MCF 10A (cell line): Measurements from ENCODE around the gene TMSB10. TPM values are rescaled to one million over a fixed set of nuclear protein-coding genes. Genes with fewer than 3 reads are reported as not detected.
"Not testable (repeated sequence)": the region's sequence is repeated elsewhere in the genome, so short reads cannot be mapped to it uniquely, and the experiment has no call there.

Experiments
- BruUV-seq: library from RNA; stranded (reverse); fragments of 400-500 nt; replicated peaks from 2 replicates; lab custom pipeline; 2021; lab: Mats Ljungman, UMichigan
- CTCF ChIA-PET: fragments of 300-600 bp; sonication (Branson Sonifier 250); formaldehyde crosslinking; extraction: SDS; loops from one replicate; lab custom pipeline; 2021; ENCODE audit warnings: antibody characterized with exemption, inconsistent platforms; lab: Yijun Ruan, JAX
- POLR2A ChIA-PET: fragments of 300-600, 350-650 bp; sonication (Branson Sonifier 250); formaldehyde crosslinking; extraction: SDS; loops from one replicate; lab custom pipeline; 2020; ENCODE audit warnings: antibody characterized with exemption, inconsistent platforms; lab: Yijun Ruan, JAX
- DNase-seq: peaks from one replicate; pipeline ENCODE4 v3.0.0-alpha.2; 2018; ENCODE audit not compliant: unreplicated experiment
- H3K27ac Mint-ChIP-seq: one replicate; pipeline ENCODE4 v1.8.0; 2022; ENCODE audit warnings: mild to moderate bottlenecking, low read depth, mixed read lengths; ENCODE audit not compliant: unreplicated experiment
- H3K27me3 Mint-ChIP-seq: one replicate; pipeline ENCODE4 v1.8.0; 2022; ENCODE audit warnings: mixed read lengths; ENCODE audit not compliant: insufficient read depth, unreplicated experiment
- H3K36me3 Mint-ChIP-seq: one replicate; pipeline ENCODE4 v1.8.0; 2022; ENCODE audit warnings: mild to moderate bottlenecking, moderate library complexity, mixed read lengths; ENCODE audit not compliant: insufficient read depth, unreplicated experiment
- H3K4me1 Mint-ChIP-seq: one replicate; pipeline ENCODE4 v1.8.0; 2022; ENCODE audit warnings: mixed read lengths; ENCODE audit not compliant: insufficient read depth, unreplicated experiment
- H3K4me3 Mint-ChIP-seq: one replicate; pipeline ENCODE4 v1.8.0; 2022; ENCODE audit warnings: mild to moderate bottlenecking, moderate library complexity, mixed read lengths; ENCODE audit not compliant: unreplicated experiment
- H3K9me3 Mint-ChIP-seq: one replicate; pipeline ENCODE4 v1.8.0; 2022; ENCODE audit warnings: mixed read lengths; ENCODE audit not compliant: unreplicated experiment
- intact Hi-C: fragments of 100-400 bp; cut with micrococcal nuclease; formaldehyde crosslinking; loops from 2 replicates; pipeline ENCODE4 v1.14.1; 2022
- total RNA-seq: library from RNA; stranded (reverse); gene quantifications from 2 replicates; pipeline ENCODE4 v1.2.3, GENCODE V29; 2022
- TF ChIP-seq, protein P1 (sequence below): fragments of 200-600 bp; IDR thresholded peaks from one replicate; pipeline ENCODE4 v1.8.0; 2022; ENCODE audit warnings: antibody characterized with exemption, mild to moderate bottlenecking; ENCODE audit not compliant: unreplicated experiment

Gene TMSB10
- total RNA-seq, 1 experiment from 2014 or later: 3,349 TPM

DNA sequence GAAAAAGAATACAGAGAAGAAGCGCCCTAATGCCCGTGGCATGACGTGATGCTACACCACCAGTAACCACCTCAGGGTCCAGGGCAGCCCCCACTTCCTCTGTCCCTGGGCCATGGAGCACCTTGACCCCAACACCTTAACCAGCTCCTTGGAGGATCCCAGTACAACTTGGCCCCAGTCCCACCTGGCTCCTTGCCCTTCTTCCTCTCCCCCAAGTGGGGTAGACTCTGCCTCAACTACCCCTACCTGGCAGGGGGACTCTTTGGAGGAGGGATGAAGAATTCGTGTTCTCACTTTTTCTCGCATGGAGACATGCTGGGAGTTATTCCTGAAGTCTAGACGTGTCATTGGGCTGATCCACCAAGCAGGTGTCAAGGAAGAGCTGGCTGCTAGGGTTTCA, 43.5 kb upstream of the TMSB10 start:
- H3K4me3 Mint-ChIP-seq: no peak overlapping the region
- no TSS peak for BruUV-seq

DNA sequence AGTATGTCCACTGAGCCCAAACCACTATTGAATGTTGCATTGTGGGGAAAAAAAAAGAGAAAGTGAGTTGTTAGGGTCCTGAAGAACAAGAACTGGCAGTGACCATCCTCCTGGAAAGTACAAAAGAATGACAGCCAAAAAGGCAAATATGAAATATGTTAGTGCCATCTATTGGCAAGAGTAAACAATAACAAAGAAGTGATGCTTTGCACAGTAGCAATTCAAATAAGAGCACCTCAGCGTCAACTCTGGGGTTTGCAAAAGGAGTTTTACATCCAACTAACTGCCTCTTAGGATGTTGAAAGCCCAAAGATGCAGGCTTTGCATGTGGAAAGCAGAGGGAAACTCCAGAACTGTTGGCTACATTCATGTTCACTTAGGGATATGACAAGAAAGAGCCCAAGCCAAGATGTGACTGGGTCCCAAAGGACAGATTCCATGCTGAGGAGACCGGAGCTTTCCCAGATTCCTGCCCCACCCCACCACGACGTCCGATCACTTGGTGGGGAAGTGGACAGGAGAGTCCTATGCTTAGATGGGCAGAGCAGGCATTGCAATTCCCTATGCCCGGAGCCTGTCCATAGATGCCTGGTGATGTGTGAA, 40.2 kb upstream of the TMSB10 start:
- POLR2A ChIA-PET: no interaction called here
- H3K4me1 Mint-ChIP-seq: peaks cover 5% of the 10 kb centered on the region
- peak; percentile 47 for DNase-seq

More for the DNA sequence above, 43.5 kb upstream of the TMSB10 start:
- no peaks in the 10 kb centered on the region for H3K36me3 Mint-ChIP-seq
- POLR2A ChIA-PET: interaction anchor here (0.7 kb wide), 1 partner anchor 326 kb away, joined by 3 read pairs; no protein-coding TSS in a partner anchor
- peaks cover 11% of the 10 kb centered on the region for H3K4me1 Mint-ChIP-seq
- H3K9me3 Mint-ChIP-seq: no peaks in the 10 kb centered on the region
- DNase-seq: no peak
- H3K27ac Mint-ChIP-seq: no peak overlapping the region
- TF ChIP-seq, protein P1, sequence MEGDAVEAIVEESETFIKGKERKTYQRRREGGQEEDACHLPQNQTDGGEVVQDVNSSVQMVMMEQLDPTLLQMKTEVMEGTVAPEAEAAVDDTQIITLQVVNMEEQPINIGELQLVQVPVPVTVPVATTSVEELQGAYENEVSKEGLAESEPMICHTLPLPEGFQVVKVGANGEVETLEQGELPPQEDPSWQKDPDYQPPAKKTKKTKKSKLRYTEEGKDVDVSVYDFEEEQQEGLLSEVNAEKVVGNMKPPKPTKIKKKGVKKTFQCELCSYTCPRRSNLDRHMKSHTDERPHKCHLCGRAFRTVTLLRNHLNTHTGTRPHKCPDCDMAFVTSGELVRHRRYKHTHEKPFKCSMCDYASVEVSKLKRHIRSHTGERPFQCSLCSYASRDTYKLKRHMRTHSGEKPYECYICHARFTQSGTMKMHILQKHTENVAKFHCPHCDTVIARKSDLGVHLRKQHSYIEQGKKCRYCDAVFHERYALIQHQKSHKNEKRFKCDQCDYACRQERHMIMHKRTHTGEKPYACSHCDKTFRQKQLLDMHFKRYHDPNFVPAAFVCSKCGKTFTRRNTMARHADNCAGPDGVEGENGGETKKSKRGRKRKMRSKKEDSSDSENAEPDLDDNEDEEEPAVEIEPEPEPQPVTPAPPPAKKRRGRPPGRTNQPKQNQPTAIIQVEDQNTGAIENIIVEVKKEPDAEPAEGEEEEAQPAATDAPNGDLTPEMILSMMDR: no peak
- intact Hi-C loops: no loop called here
- no peaks in the 10 kb centered on the region for H3K27me3 Mint-ChIP-seq
- CTCF ChIA-PET: interaction anchor here (0.7 to 1.6 kb wide), 7 partner anchors 13 to 381 kb away, joined by 3 to 8 read pairs (median 4); no protein-coding TSS in a partner anchor

DNA sequence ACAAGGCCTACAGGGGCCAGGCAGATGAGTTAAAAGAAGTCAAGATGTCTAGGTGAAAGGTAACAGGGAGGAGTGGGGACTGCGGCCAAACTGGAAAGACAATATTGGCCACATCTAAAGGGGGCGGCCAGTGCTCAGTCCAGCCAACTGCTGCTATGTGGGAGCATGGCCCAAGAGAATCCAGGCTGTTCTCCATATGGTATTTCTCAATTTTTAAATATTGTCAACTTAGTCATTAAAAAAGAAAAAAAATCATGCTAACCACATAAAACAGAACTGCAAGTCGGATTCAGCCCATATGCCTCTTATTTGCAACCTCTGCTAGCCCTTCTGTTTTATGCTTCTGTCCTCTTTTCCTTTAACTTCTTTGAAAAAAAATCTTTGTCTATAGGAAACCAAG, 39.3 kb upstream of the TMSB10 start:
- POLR2A ChIA-PET: no interaction called here
- Mint-ChIP-seq H3K36me3 (no peaks in the 10 kb centered on the region), H3K27me3 (no peaks in the 10 kb centered on the region), H3K9me3 (no peaks in the 10 kb centered on the region), H3K4me1 (peaks cover 5% of the 10 kb centered on the region), H3K27ac (no peak overlapping the region), H3K4me3 (no peak overlapping the region)
- intact Hi-C loops: no loop called here
- no TSS peak for BruUV-seq
- no peak for DNase-seq
- CTCF ChIA-PET: interaction anchor here (0.6 to 2.3 kb wide), 7 partner anchors 21 to 375 kb away, joined by 3 to 12 read pairs (median 3); no protein-coding TSS in a partner anchor
- TF ChIP-seq, protein P1: no peak

More for the DNA sequence above, 40.2 kb upstream of the TMSB10 start:
- TF ChIP-seq, protein P1: peak; percentile 49
- intact Hi-C loops: loop anchor here (1.0 kb wide), 3 partner anchors 234 to 370 kb away; no protein-coding TSS in a partner anchor
- Mint-ChIP-seq H3K36me3 (no peaks in the 10 kb centered on the region), H3K27ac (no peak overlapping the region), H3K9me3 (no peaks in the 10 kb centered on the region), H3K27me3 (no peaks in the 10 kb centered on the region), H3K4me3 (no peak overlapping the region)
- no TSS peak for BruUV-seq
- CTCF ChIA-PET: interaction anchor here (0.6 to 2.3 kb wide), 27 partner anchors 10 to 1473 kb away, joined by 3 to 12 read pairs (median 3); no protein-coding TSS in a partner anchor

DNA sequence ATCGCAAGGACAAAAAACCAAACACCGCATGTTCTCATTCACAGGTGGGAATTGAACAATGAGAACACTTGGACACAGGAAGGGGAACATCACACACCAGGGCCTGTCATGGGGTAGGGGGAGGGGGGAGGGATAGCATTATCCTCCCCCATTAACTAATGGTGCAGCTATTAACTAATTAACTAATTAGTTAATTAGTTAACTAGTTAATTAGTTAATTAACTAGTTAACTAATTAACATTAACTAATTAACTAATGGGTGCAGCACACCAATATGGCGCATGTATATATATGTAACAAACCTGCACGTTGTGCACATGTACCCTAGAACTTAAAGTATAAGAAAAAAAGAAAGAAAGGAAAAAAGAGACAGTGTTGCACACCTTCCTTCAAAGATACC, 37.1 kb upstream of the TMSB10 start:
- H3K4me1 Mint-ChIP-seq, DNase-seq, BruUV-seq, H3K27me3 Mint-ChIP-seq, H3K4me3 Mint-ChIP-seq, POLR2A ChIA-PET, H3K27ac Mint-ChIP-seq, H3K9me3 Mint-ChIP-seq, H3K36me3 Mint-ChIP-seq, intact Hi-C loops: not testable (repeated sequence)
- CTCF ChIA-PET: interaction anchor here (0.7 to 1.0 kb wide), 3 partner anchors 14 to 233 kb away, joined by 3 read pairs; no protein-coding TSS in a partner anchor
